Activated CD8-positive, alpha-beta memory T cell treated with anti-CD3 and anti-CD28 coated beads, Interleukin-2, amount 50 U/mL, for 24 hours (primary cell): ENCODE measurements around the gene QDPR.
"Not testable (repeated sequence)": the region's sequence is repeated elsewhere in the genome, so short reads cannot be mapped to it uniquely, and the experiment has no call there.

Source experiments
- DNase-seq: peaks from one replicate; pipeline ENCODE4 v3.0.0-alpha.2; 2020; ENCODE audit errors: extremely low read depth

The QDPR gene

DNA sequence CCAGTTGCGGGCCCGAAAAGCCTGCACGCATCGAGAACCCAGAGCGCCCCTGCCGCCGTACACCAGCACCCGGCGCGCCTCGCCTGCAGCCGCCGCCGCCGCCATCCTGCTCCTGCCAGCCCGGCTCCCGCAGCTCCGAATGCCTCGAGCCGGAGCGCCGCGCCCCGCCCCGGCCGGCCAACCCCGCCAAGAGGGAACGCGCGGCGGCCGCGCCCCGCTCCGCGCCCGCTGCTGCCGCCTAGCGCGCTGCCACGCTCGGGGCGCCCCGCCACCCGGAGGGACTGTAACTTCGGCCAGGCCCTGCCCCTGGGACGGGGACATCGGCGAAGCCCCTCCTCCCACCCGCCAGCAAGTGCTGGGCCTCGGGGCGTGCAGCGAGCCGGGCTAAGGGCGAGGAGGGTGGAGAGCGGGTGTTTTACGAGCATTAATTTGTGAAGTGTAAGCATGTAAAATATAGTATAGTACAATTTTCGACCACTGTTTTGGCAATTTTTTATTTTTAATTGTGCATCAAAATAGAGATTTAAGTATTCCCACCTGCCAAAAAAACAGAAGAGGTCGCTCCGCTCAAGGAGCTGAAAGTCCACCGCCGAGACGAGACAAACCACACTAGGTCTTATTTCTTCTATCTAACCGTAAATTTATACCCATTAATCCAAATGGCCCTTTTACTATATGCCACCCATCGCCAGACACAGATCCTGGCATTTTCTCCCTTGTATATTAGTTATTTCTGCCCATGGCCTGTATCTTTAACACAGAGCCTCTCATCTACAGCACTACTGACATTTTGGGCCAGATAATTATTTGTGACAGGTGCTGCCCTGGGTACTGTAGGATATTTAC lies at the start of gene QDPR:
Gene QDPR, minus strand, starts transcription at position 141 of the 846 bp plus-strand sequence. Its CDS starts 36 bp downstream, at position 105.
- peak; percentile 26 for DNase-seq

DNA sequence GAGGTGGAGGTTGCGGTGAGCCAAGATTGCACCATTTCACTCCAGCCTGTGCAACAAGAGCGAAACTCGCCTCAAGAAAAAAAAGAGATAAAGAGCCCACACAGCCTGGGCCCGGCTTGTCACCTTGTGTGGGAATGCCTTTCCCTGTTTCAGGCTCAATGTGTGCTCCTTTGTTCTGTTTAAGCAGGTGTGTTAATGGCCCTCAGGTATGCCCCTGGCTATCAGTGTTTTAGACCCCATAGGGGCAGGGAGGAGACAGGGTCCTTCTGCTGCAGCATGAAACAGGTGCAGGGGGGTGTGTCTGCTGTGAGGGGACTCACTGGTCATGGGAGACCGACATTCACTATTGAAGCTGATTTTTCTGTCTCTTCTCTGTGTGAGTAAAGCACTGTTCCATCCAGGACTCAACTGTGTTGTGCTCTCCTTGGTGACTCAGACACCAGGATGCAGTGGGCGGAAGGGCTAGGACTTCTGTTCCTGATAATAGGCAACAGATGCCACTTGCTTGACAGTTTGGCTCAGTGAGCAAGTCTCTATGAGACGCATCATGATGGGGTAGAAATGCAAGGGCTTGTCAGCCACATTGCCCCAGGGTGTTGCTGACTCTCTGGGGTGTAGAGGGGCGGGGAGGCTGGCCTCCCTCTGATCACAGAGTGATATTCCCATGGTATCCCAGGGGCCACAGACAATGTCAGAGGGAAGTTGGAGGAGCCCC lies 49.5 kb upstream of the QDPR start:
- no peak for DNase-seq

DNA sequence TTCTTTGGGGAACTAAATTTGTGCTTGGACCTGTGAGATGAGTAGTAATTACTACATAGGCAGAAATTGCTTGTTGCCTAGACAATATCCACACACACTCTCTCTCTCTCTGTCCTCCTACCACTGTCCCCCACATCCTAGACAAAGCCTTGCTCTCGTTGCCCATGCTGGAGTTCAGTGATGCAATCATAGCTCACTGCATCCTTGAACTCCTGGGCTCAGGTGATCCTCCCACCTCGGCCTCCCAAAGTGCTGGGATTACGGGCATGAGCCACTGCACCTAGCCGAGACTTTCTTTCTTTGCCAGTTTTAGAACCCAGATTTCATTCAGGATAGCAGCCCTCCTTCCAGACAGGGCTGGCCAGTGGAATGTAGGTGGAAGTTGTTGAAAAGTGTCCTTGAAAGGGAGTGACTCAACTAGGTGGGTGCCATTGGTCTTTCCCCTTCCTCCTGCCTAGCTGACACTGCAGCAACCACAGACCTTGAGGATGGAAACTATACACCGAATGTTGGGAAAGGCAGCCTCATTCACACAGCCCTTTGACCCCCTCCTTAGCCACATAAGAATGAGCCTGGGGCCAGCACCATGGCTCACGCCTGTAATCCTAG lies 48.3 kb upstream of the QDPR start:
- no peak for DNase-seq

DNA sequence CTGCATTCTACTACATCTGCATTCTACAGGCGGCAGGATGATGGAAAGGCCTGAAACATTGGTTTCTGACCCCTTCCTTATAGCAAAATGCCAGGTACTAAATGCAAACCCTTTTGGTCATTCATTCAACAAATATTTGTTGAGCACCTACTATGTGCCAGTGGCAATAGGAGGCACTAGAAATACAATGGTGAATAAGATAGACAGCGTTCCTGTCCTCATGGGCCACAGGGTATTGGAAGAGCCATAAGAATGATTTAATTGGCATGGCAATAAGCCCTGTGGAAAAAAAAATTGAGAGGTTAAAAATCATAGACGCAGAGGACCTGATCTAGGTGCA lies 47.8 kb upstream of the QDPR start:
- no peak for DNase-seq

DNA sequence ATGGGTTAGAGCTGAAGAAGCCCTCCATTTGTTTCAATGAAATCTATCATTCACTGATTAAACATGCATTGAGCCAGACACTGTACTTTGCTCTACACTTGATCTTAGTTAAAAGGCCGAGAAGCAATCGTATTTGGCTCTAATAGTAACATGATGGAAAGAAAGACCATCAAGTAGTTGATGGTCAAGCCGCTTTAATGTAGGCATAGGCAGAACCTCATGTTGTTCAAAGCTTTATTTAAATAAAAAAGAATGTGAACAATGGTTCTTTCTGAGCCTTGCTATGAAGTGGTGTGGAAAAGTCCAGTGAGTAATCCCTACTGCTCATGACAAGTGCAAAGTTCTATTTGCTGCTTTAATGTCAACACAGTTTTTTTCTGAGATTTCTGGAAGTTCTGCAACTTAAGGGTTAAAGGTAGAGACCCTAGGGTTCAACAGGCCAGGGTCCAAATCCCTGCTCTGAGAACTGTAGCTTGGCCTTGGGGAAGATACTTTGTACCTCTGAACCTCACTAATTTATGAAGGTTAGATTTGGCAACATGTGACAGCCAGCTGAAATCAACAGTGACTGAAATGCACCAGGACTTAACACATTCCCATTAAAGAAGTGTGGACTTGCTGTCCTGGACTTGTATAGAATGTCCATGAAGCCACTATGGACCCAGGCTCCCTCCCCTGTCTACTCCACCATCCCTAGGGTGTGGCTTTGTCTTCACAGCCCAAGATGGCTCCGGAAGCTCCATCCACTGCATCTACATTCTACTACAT lies 47.2 kb upstream of the QDPR start:
- no peak for DNase-seq

DNA sequence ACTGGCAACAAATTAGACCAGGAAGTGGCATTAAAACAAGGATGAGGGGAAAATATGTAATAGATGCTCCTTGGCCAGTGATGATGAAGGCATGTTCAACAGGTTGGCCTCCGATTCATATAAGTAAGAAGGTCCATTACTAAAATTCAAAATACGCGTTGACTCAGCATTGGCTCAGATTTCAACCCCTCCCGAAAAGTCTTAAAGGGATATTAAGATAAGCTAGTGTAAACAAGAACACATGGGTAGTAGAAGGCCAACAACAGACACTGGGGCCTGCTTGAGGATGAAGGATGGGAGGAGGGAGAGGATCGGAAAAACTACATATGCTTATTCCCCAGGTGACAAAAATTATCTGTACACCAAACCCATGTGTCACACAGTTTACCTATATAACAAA lies 46.0 kb upstream of the QDPR start:
- DNase-seq = no peak

DNA sequence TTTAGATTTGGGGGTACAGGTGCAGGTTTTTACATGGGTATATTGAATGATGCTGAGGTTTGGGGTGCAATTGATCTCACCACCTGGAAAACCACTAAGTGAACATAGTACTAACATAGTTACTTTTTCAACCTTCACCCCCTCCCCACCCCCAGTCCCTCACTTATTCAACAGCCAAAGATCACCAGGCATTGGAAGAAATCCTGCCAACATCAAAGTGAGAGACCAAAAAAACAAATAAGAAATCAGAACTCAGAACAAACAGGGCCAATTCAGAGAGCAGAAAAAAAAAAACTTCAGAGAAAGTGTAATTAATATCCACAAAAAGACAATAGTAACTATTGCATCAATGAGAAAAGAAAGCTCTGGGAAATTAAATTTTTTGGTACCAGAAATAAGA lies 44.6 kb upstream of the QDPR start:
- no peak for DNase-seq

DNA sequence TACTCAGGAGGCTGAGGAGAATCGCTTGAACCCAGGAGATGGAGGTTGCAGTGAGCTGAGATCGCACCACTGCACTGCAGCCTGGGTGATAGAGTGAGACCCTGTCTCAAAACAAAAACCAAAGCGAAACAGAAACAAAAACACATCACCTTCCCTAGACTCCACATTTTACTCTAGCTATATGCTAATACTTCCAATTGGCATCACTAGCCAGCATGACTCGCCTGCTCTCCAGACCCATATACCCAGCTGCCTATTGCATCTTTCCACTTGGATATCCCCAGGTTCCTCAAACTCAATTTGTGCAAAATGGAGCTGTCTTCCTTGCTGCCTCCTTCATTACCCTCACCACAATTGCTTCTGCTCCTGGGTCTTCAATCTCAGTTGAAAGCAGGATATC lies 42.7 kb upstream of the QDPR start:
- no peak for DNase-seq

DNA sequence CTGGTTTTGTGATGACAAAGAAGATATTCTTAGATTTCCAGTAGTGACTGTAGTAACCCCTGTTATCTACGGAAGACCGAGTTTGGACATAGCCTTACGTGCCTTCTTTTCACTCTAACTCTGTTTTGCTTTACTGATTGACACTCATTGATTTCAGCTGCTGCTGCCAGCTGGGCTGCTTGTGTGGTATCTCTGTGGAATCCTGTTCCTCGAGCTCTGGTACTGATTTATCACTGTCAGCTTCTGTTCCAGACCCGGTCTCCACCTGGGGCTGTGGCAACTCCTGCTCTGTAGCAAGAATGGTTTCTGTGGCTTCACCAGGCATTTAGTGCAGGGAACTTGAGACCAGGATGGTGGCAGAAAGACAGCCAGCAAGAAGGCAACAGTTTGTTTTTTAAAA lies 40.5 kb upstream of the QDPR start:
- no peak for DNase-seq

DNA sequence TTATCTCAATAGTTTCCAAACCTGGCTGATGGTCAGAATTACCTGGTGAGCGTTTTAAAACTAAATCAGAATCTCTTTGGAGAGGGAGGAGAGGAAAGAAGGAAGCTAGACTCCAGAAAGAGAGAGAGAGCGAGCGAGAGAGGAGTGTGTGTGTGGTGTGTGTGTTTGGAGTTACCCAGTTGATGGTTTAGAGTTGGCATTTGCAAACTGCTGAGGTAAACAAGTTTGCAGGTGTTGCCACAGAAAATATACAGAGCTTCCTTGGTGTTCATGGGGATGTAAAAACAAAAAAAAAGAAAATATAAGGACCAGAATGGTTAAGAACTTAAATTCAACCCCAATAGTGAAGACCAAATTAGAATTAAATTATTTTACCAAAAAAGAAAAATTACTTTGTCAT lies 38.7 kb upstream of the QDPR start:
- no peak for DNase-seq

DNA sequence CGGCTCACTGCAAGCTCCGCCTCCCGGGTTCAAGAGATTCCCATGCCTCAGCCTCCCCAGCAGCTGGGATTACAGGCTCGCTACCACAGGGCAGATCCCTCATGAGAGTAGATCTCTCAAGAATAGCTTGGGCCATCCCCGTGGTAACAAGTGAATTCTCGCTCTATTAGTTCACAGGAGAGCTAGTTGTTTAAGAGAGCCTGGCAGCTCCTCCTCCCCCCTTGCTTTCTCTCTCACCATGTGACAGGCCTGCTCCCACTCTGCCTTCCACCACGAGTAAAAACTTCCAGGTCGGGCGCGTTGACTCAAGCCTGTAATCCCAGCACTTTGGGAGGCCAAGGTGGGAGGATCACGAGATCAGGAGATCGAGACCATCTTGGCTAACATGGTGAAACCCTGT lies 34.8 kb upstream of the QDPR start:
- no peak for DNase-seq

DNA sequence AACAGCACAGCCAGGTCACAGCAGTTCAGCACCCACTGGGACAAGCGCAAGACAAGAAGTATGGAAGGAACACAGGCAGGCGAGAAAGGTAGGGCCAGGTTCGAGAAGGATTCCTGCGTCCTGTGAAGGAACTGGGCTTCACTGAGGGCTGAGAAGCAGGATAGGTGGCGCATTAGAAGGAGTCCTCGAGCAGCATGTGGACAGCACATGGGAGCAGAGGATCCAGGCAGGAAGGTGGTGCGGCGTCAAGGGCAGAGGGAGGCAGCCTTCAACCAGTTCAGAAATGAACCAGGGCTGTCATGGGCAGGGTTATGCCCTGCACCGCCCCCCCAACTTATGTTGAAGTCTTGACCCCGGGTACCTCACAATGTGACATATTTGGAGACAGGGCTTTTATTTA lies 34.3 kb upstream of the QDPR start:
- DNase-seq = no peak

DNA sequence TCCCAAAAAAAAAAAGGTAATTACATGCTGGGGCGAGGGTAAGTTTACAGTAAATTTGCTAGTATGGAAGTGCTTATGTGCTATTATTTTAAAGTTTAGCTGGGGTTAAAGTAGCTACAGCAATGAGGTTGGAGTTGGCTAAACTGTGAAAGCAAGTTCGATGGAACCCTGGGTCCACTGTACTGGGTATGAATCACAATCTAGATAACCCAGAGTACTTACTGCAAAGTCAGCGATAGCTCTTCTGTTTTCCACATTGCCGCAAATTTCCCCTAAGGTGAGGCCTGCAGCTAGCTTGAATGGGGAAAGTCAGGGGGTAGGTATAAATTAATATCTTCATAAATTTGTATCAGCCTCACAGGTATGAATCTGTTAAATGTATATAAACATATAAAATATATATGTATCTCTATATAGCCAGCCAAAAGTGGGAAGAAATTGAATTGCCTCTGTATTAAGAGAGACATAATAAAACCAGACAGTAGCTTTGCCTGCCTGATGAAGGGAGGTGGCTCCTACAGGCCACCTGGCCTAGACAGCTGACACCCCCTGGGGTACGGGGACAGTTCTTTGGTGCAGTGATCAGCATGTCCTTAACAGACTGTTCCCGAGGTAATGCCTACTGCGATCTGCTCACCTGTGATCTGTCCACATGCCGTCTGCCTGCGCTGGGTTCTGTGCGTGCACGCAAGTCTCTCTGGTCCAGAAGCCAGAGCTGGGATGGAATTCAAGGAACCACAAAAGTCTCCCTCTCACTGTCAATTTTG lies 33.7 kb upstream of the QDPR start:
- no peak for DNase-seq

DNA sequence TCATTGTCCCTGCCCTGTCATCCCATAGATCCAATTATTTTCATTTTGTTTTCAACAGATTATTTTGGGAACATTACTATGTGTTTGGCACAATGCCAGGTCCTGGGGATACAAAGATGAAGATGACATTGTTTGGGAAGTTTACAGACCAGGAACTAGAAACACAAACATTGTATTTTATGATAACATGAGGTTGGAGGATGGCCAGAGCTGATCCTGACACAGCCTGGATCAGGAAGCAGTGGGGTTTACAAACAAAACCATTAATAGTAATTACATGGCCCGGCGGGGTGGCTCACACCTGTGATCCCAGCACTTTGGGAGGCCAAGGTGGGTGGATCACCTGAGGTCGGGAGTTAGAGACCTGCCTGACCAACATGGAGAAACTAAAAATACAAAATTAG lies 32.9 kb upstream of the QDPR start:
- no peak for DNase-seq

DNA sequence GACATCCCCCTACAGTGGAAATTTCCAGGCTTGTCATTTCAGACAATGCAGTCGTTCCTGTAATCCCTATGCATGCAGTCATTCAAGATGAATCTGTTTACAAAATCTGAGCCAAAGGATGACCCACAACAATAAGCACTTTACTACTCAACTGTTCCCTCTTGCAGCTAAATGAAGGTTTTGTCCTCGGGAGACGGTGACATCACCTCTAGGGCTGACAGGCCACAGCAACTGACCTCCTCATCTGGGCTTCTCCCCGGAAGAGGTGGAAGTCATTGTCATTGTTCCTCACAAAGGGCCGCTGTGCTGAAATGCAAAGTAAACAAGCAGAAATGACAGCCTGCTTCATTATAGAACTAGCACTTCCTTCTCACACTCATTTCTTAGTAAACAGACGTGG lies 32.3 kb upstream of the QDPR start:
- DNase-seq = no peak

DNA sequence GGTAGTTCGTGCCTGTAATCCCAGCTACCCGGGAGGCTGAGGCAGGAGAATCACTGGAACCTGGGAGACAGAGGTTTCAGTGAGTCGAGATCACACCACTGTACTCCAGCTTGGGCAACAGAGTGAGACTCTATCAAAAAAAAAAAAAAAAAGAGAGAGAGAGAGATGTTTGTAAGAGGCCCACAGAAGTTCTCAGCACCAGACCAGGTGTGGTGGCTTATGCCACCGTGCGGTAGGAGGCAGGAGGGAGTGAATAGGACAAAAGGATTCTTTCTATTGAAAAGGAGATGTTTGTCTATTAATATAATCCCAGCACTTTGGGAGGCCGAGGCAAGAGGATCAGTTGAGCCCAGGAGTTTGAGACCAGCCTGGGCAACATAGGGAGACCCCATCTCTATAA lies 25.2 kb upstream of the QDPR start:
- DNase-seq = not testable (repeated sequence)

DNA sequence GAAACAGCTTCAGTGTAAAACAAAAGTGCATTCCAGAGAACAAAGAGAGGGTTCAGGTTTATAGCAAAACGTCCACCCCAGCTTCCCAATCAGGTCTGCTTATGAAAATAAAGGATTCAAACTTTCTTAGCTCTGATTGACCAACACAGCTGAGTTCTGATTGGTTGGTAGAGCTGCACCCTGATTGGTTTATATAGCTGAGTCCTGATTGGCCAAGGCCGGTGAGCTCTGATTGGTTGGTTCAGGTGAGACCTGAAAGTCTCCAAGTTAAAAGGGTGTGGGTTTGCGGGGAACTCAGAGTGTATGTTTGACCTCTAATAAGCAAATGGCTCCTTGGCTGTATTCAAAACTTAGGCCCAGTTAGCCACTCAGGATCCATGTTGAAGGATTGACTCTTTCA lies 24.0 kb upstream of the QDPR start:
- no peak for DNase-seq

DNA sequence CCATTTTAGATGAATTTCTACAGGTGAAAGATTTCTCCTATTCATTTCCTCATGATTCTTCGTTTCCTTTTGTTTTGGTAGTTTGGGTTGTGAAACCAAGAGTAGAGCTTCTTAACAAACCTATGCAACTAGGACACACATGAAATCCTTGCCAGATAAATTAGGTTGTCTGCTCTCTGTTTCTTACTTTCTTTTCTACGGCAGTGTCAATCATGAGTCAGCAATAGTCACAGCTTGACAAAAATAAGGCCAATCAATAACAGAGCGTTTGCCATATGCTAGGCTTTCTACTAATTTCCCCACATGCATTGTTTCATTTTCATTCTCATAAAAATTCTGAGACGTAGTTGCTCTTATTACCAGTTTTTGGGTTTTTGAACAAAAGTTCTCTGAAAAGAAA lies 23.4 kb upstream of the QDPR start:
- DNase-seq = no peak

DNA sequence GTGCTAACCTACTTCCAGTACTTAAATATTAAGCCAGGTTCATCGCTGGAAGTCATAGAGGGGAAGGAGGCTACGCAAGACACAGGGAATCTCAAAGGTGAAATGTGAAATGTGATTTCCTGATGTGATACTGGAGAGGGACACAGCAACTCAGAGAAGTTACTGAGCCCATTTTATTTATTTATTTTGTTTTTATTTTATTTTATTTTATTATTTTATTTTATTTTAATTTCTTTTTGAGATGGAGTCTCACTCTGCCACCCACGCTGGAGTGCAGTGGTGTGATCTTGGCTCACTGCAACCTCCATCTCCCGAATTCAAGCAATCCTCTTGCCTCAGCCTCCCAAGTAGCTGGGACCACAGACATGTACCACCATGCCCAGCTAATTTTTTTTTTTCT lies 22.8 kb upstream of the QDPR start:
- no peak for DNase-seq

DNA sequence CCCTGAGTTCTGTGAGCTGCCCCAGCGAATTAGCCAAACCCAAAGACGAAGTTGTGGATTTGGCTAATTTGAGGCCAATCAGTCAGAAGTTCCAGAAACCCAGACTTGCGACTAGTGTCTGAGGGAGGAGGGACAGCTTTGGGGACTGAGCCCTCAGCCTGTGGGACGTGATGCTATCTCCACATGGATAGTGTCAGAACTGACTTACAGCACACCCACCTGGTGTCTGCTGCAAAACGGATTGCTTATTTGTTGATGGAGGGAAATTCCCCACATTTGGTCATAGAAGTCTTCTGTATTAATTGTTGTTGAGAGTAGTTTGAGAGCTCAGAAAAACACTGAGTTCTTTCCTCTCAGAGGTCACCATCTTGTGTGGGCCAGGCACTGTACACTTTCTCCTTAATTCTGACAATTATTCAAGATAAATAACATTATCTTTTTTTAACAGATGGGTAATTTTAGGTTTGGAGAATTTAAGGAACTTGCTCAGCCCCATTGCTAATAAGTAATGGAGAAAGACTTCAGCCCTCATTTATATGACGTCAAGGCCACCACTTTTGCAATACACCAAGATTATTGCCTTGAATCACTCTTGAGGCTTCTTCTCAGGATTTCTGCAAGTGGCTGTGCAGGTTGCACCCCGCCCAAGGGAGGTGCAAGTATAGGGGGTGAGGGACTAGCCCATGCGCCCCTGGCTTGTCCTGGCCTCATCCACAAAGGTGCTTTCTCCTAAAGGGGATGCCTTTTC lies 19.8 kb upstream of the QDPR start:
- DNase-seq = no peak
